Stimulated activated CD8-positive, alpha-beta memory T cell treated with anti-CD3 and anti-CD28 coated beads, Interleukin-12 subunit alpha, Interleukin-12 subunit beta, amount 100 ng/mL, for 4 hours (primary cell): Measurements from ENCODE around the gene HSD17B10.
"Not testable (repeated sequence)": the region's sequence is repeated elsewhere in the genome, so short reads cannot be mapped to it uniquely, and the experiment has no call there.

Source experiments
- DNase-seq: peaks from one replicate; pipeline ENCODE4 v3.0.0-alpha.2; 2020; ENCODE audit warnings: low read depth

HSD17B10 gene

GRCh38 chrX:53433651-53434639 is at the start of gene HSD17B10:
Gene HSD17B10 (minus strand): TSS chrX:53434370. CDS start chrX:53434345, 25 bp downstream.
- peak; percentile 72 for DNase-seq

DNA sequence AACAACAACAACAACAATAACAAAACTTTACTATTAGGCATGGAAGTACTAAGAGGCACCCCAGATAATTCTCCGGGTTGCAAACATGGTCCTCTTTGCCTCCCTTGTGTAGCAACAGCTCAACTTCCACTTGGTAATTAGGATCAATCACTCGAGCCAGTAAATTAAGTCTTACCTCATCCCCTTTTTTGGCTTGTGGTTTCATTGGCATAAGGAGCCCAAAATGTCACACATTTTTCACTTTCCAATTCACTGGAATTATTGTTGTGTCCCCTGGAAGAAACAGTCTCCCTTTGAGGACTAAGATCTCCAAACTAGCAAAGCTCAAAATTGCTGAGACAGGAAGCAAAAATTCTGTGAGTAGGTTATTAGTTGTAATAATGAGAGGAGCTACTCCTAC is 49.2 kb upstream of the HSD17B10 start:
- no peak for DNase-seq

- DNase-seq = peak; percentile 3
Measured at GRCh38 chrX:53481816-53482465, 47.8 kb upstream of the HSD17B10 start.

DNA sequence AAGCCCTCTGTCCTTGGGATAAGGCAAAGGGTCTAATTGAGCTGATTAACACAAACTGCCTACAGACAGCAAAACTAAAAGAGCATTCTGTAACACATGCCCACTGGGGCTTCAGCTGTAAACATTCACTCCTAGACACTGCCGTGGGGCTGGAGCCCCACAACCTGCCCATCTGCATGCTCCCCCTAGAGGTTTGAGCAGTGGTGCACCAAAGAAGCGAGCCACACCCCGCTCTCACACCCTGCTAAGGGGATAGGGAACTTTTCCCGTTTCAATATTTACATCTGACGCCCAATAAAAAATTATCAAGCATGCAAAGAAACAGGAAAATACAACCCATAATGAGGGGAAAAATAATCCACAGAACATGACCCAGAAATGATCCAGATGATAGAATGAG is 46.9 kb upstream of the HSD17B10 start:
- no peak for DNase-seq

GRCh38 chrX:53479301-53479700 is 45.1 kb upstream of the HSD17B10 start:
- no peak for DNase-seq

GRCh38 chrX:53476371-53476770 is 42.2 kb upstream of the HSD17B10 start:
- no peak for DNase-seq

DNA sequence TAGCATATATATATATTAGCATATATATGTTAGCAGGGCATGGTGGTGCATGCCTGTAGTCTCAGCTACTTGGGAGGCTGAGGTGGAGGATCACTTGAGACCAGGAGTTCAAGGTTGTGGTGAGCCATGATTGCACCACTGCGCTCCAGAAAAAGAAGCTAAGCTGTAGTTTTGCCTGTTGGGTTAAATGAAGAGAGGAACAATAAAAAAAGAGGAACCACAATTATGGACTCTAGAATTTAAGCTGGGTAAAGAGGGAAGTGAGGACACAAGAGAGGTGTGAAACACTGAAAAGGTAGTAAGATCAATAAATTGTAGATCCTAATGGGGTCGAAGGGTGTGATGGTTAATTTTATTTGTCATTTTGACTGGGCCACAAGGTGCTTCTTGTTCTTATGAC is 40.5 kb upstream of the HSD17B10 start:
- no peak for DNase-seq

- DNase-seq = no peak
Measured at GRCh38 chrX:53471346-53471745, 37.2 kb upstream of the HSD17B10 start.

DNA sequence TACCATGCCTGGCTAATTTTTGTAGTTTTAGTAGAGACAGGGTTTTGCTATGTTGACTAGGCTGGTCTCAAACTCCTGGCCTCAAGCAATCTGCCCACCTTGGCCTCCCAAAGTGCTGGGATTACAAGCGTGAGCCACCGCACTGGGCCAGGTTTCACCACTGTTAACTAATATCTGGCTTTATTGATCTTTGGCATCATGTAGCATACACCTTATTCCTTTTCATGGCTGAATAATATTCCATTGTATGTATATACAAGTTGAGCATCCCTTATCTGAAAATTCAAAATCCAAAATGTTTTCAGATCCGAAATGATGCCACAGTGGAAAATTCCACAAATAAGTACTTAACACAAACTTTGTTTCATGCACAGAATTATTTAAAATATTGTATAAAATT is 34.5 kb upstream of the HSD17B10 start:
- not testable (repeated sequence) for DNase-seq

DNA sequence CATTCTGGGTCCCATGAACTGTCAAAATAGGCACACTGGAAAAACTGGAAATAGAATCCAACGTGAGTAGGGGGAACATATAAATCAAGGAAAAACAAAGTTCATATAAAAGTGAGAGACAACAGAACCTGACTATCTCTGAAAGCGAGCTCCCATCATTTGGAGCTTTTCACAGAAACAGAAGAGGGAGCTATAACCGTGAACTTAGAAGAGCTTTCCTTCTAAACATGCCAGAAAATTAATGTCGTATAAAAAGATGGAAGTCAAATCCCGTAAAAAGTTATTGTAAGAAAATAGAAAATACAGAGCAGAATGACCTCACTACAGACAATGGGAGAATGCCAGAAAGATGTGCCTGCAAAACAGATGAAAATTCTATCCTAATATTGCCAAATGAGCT is 23.9 kb upstream of the HSD17B10 start:
- no peak for DNase-seq

- no peak for DNase-seq
Measured at GRCh38 chrX:53456254-53456653, 22.1 kb upstream of the HSD17B10 start.

DNA sequence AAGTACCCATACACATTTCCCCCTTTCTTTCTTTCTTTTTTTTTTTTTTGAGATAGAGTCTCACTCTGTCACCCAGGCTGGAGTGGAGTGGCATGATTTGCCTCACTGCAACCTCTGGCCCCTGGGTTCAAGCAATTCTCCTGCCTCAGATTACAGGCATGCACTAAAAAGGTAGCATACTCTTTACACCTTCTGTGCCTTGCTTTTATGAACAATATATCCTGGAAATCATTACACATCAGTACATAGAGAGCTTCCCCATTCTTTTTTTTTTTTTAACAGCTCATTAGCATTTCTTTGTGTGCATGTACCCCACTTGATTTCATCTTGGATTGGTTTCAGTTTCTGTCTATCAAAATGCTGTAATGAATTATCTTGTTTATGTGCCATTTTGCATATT is 18.6 kb upstream of the HSD17B10 start:
- DNase-seq = no peak

GRCh38 chrX:53449632-53450031 is 15.5 kb upstream of the HSD17B10 start:
- DNase-seq = no peak

- no peak for DNase-seq
Measured at GRCh38 chrX:53447441-53447840, 13.3 kb upstream of the HSD17B10 start.

DNA sequence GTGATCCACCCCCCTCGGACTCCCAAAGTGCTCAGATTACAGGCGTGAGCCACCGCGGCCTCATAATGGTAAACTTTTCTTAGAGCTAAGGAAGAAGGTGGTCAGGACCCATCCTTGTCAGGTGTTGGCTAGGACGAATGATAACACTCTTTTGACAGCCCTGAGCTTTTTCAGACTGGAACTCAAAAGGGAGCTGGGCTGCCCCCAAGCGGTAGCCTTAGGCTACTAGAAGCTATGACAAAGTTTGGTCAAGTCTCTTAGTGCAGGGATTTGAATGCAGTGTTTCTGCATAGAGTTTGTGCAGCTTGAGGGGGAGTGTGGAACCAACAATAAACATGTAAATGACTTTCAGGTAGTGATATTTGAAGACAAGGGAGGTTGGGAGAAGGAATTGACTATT is 11.8 kb upstream of the HSD17B10 start:
- no peak for DNase-seq

DNA sequence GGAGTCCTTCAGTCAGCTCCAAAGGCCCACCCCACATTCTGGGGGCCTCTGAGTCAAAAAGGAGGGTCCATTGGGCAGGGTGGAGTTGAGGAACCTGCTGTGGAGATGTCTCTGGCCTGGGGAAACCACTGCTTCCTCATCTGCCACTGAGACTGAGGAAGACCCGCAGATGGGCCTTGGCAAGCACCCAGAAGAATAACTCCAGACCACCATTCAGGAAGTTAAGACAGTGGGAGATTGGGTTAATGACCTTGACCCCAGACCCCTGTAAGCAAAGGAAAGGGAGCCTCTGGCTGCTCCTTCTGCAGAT is 8.1 kb upstream of the HSD17B10 start:
- no peak for DNase-seq

DNA sequence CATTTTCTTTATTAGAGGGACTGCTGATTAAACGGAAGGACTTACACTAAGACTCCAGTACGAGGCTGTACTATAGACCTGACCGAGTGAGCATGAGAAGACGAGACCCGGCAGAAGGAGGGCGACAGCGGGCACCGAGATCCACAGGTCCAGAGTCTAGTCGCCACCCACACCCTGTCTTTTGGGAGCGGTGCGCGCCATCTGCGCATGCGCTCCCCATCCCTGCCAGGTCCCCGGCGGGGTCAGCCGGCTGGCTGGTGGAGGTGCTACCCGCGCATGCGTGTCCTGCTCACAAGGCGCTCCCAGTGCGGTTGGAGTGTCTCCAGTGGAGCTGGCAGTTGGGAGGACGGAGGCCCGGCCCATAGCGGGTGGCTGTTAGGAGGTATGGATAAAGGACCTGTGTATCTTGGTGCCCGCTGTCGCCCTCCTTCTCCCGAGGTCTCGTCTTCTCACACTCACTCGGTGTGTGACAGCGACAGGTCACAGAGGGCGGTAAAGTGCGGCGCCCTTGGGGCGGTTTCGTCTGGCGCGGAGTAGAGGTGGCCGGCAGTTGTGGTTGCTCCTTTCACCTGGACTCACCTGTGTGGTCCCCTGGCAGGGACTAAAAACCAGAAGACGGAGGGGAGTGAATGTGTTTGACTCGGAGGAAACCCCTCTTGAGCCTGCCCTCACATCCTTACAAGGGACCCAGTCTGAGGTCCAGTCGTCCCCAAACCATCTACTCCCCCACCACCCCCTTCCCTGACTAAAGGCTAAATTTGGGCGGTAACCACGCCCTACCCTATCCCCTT is 7.6 kb upstream of the HSD17B10 start:
- DNase-seq = peak; percentile 56

GRCh38 chrX:53440621-53441517 is 6.7 kb upstream of the HSD17B10 start:
- no peak for DNase-seq

DNA sequence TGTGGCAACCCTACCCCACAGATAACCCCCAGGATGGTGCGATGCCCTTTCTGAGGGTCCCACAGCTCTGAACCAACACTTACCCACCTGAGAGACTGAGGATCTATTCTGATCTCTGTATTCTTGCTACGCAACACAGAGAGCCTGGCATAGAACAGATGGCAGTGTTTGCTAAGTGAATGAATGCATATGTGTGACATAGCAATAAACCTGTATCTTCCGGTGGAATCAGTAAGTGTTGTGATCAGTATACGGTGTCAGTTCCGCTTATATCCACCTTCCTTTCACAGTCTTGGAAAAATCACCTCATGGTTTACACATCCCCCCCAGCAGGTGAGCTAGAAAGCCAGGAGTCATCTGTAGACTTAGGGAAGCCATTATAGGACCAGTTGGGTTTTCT is 5.9 kb upstream of the HSD17B10 start:
- DNase-seq = no peak

GRCh38 chrX:53438832-53439230 is 4.7 kb upstream of the HSD17B10 start:
- DNase-seq = no peak

DNA sequence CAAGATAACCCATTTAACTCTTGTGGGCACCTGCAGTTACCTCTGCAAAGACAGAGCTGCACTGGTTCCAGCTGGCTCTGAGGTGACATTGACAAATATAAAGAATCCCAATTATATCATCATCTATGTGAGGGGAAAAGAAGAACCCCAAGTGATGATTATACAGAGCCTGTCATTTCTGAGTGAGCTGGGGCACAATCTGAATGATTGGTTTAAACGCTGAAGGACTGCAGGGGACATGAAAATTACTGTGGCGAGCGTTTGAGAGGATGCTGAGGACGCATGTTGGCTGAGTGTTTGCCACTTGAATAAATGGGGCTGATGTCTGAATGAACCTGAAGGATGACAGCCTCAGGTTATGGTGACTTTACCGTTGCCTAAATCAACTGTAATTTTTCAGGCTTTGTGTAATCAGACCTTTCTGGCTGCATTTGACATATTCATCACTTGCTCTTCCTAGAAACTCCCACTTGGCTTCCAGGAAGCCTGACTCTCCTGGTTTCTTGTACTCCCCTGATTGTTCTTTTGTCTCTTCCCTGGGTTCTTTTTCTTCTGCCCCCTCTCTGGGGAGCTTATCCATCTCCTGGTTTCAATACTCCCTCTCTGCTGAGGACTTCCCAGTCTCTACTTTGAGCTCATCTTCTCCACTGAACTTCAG is 4.1 kb upstream of the HSD17B10 start:
- no peak for DNase-seq
